ENCODE data around the gene KAT6B.

The KAT6B gene

DNA sequence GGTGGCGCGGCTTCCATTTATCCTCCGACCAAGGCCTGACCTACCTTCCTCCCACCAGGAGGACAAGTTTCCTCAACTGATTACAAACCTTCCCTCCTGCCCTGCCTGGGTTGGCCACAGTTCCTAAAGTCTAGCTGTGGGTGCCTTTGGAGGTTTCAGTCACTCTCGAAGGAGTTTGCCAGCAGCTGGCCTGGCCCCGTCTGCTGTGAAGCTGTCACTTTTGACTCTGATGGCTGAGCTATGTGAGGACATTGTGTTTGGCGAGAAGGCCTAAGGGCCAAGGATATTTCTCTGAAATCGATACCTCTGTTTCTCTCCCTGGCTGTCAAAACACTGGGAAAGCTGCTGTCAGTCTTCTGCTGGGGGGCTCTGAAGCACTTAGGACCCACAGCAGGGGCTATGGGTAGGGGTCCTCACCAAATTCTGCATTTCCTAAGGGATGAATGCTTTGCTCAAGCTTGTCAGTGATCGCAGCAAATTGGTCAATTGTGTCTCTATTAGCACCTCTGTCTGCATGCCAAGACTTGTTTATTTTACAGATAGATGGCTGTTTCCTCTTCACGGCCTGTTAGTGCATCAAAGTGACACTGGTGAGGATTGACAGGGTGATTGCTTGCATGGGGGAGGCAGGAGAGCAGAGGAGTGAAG, 253.2 kb downstream of the KAT6B start:
- DNase-seq: no peak

DNA sequence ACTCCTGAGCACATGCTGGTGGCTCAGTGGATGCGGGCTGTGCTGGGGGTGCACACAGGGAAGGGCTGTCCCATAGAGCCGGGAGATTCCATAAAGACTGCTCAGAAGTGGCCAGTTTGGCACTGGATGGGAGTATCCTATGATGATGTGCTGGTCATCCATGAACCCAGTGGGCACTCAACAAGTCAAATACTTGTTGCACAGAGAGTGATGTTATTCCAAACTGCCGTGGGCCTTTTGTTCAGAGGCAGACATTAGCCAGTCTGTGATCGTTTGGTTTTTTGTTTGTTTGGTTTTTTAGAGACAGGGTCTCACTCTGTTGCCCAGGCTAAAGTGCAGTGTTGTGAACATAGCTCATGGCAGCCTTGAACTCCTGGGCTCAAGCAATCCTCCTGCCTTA, 254.2 kb downstream of the KAT6B start:
- no peak for DNase-seq

DNA sequence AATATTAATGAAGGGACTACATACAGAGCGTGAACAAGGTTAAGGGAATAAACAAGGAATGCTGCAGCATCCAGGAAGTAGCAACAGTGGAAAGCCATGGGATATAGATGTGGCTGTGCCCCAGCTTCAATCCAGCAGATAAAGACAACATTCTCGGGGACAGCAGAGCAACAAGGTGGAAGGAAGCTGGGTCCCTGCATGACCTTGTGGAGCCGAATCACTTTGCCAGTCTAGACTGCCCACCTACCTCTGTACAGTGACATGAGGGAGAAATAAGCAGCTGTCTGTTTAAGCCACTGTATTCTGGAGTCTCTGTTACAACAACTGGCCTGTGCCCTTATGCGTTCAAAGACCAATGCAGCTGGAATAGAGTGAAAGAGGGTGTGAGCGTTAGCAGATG, 255.0 kb downstream of the KAT6B start:
- no peak for DNase-seq
